Measurements from ENCODE around the gene ACKR1. TPM values are rescaled to one million over a fixed set of nuclear protein-coding genes. Genes with fewer than 3 reads are reported as not detected.

Gene ACKR1
- total RNA-seq, 1 donor from 2014 or later = not detected

GRCh38 chr1:159190441-159190840 lies 14.2 kb upstream of the ACKR1 start:
- no peak overlapping the region for H3K4me2 ChIP-seq
- H3K9me3 ChIP-seq (ENCODE audit: low read depth) = no peaks in the 10 kb centered on the region
- H3K9ac ChIP-seq = no peak overlapping the region
- peaks cover 30% of the 10 kb centered on the region for H3K4me1 ChIP-seq
- H3F3A ChIP-seq (ENCODE audit: low read depth) = peaks cover 27% of the 10 kb centered on the region
- Mint-ChIP-seq H3K9me3 (no peaks in the 10 kb centered on the region), H3K4me3 (no peak overlapping the region), H3K27me3 (ENCODE audit: insufficient read depth, low read depth) (peaks cover 8% of the 10 kb centered on the region), H3K36me3 (no peaks in the 10 kb centered on the region), H3K27ac (no peak overlapping the region), H3K4me1 (peaks cover 34% of the 10 kb centered on the region)
- no peaks in the 10 kb centered on the region for H3K36me3 ChIP-seq
- H3K79me2 ChIP-seq (ENCODE audit: low read depth) = peaks cover 7% of the 10 kb centered on the region
- H2AFZ ChIP-seq (replicated peaks) = no peak overlapping the region
- H3K27me3 ChIP-seq = no peaks in the 10 kb centered on the region
- no peak overlapping the region for H3K4me3 ChIP-seq
- H4K20me1 ChIP-seq (ENCODE audit: low read depth) = peaks cover 11% of the 10 kb centered on the region
- H3K27ac ChIP-seq = no peak overlapping the region
- no peak for DNase-seq (ENCODE audit: low spot score)
- no peak for TF ChIP-seq EZH2 (IDR thresholded peaks at IDR 0.05)
- no peak for TF ChIP-seq EZH2phosphoT487 (IDR thresholded peaks at IDR 0.05)
- TF ChIP-seq CTCF (IDR thresholded peaks at IDR 0.05) = no peak

- H3K4me2 ChIP-seq = no peak overlapping the region
- no peaks in the 10 kb centered on the region for H3K9me3 ChIP-seq (ENCODE audit: low read depth)
- Mint-ChIP-seq H3K4me3 (peak overlapping the region; percentile 6), H3K4me1 (peaks cover 17% of the 10 kb centered on the region), H3K36me3 (peaks cover 2% of the 10 kb centered on the region), H3K27ac (no peak overlapping the region), H3K9me3 (no peaks in the 10 kb centered on the region), H3K27me3 (ENCODE audit: insufficient read depth, low read depth) (peaks cover 6% of the 10 kb centered on the region)
- H3K4me3 ChIP-seq = no peak overlapping the region
- no peaks in the 10 kb centered on the region for H3K79me2 ChIP-seq (ENCODE audit: low read depth)
- no peaks in the 10 kb centered on the region for H3K4me1 ChIP-seq
- TF ChIP-seq EZH2 (IDR thresholded peaks at IDR 0.05) (no peak), CTCF (IDR thresholded peaks at IDR 0.05) (peak; percentile 42), EZH2phosphoT487 (IDR thresholded peaks at IDR 0.05) (no peak)
- no peaks in the 10 kb centered on the region for H3F3A ChIP-seq (ENCODE audit: low read depth)
- no peaks in the 10 kb centered on the region for H4K20me1 ChIP-seq (ENCODE audit: low read depth)
- H3K27ac ChIP-seq = no peak overlapping the region
- DNase-seq (ENCODE audit: low spot score) = no peak
- no peaks in the 10 kb centered on the region for H3K36me3 ChIP-seq
- no peak overlapping the region for H3K9ac ChIP-seq
- no peak overlapping the region for H2AFZ ChIP-seq (replicated peaks)
- no peaks in the 10 kb centered on the region for H3K27me3 ChIP-seq
These were observed 8.1 kb upstream of the ACKR1 start for GRCh38 chr1:159196543-159196942.

- no peak overlapping the region for H3K4me2 ChIP-seq
- TF ChIP-seq EZH2 (IDR thresholded peaks at IDR 0.05) (no peak), CTCF (IDR thresholded peaks at IDR 0.05) (peak; percentile 86), EZH2phosphoT487 (IDR thresholded peaks at IDR 0.05) (no peak)
- H3K27me3 ChIP-seq = no peaks in the 10 kb centered on the region
- peaks cover 2% of the 10 kb centered on the region for H3K36me3 Mint-ChIP-seq
- H2AFZ ChIP-seq (replicated peaks) = no peak overlapping the region
- H3K27me3 Mint-ChIP-seq (ENCODE audit: insufficient read depth, low read depth) = peaks cover 2% of the 10 kb centered on the region
- H3K4me3 Mint-ChIP-seq = no peak overlapping the region
- H3K9me3 ChIP-seq (ENCODE audit: low read depth) = no peaks in the 10 kb centered on the region
- H3K4me1 ChIP-seq = no peaks in the 10 kb centered on the region
- peaks cover 25% of the 10 kb centered on the region for H3K4me1 Mint-ChIP-seq
- H3F3A ChIP-seq (ENCODE audit: low read depth) = no peaks in the 10 kb centered on the region
- H3K27ac ChIP-seq = no peak overlapping the region
- no peaks in the 10 kb centered on the region for H3K9me3 Mint-ChIP-seq
- no peaks in the 10 kb centered on the region for H3K36me3 ChIP-seq
- H3K9ac ChIP-seq = no peak overlapping the region
- peak overlapping the region; percentile 73 for H3K27ac Mint-ChIP-seq
- H3K4me3 ChIP-seq = no peak overlapping the region
- no peaks in the 10 kb centered on the region for H4K20me1 ChIP-seq (ENCODE audit: low read depth)
- peak; percentile 89 for DNase-seq (ENCODE audit: low spot score)
- no peaks in the 10 kb centered on the region for H3K79me2 ChIP-seq (ENCODE audit: low read depth)
These were observed 6.8 kb upstream of the ACKR1 start for GRCh38 chr1:159197561-159198557.

Data from neural progenitor cell (in vitro differentiated cells).